K562 (cell line): ENCODE data around the gene PAQR7. TPM values are rescaled to one million over a fixed set of nuclear protein-coding genes. Genes with fewer than 3 reads are reported as not detected.

Experiments used
- ATAC-seq: fragments of 200-7000 bp; cut with Tn5 transposase; 3 replicates; pipeline ENCODE4 v1.9.1; 2020; ENCODE audit warnings: moderate library complexity
- BruUV-seq: library from RNA; stranded (reverse); fragments of 400-500 nt; replicated peaks from 2 replicates; lab custom pipeline; 2021; lab: Mats Ljungman, UMichigan
- CTCF ChIA-PET: fragments of 300-600 bp; formaldehyde crosslinking; extraction: SDS; loops from one replicate; lab custom pipeline; 2021; ENCODE audit warnings: low intra/inter-chr PET ratio; lab: Yijun Ruan, JAX
- POLR2A ChIA-PET: fragments of 300-600, 350-650 bp; sonication (Branson Sonifier 250); formaldehyde crosslinking; extraction: SDS; loops from one replicate; lab custom pipeline; 2021; ENCODE audit warnings: antibody characterized with exemption, inconsistent platforms; lab: Yijun Ruan, JAX
- DNase-seq, 4 experiments: peaks; one replicate each; pipeline versions ENCODE4 v3.0.0 to v3.0.0-alpha.2; 2011 to 2018; ENCODE audit warnings: low spot score in 3 of 4, mixed read lengths in 3 of 4; ENCODE audit errors: extremely low read depth in 1 of 4
- FAIRE-seq: peaks from 2 replicates; lab custom pipeline; 2011; peaks lifted over from hg19 to GRCh38; lab: Jason Lieb, UNC
- H2AFZ ChIP-seq: 2 replicates; pipeline ENCODE4 v1.6.0; 2011; ENCODE audit warnings: low read depth, low read length, control low read depth, inconsistent platforms
- H3K27ac ChIP-seq: fragments of 200-600 bp; 3 replicates; pipeline ENCODE4 v1.8.0; 2011; ENCODE audit warnings: low read depth, mild to moderate bottlenecking, control low read depth, inconsistent platforms, low read length, moderate library complexity, mixed read lengths; ENCODE audit errors: extremely low read depth
- H3K27me3 ChIP-seq, 2 experiments: fragments of 300-600 bp in 1 of 2; 2 replicates in 1 of 2; 3 replicates in 1 of 2; pipeline versions ENCODE4 v1.6.0 to v1.8.0; 2011; ENCODE audit warnings: inconsistent platforms in 2 of 2, low read length in 2 of 2, mild to moderate bottlenecking in 1 of 2, mixed read lengths in 1 of 2, moderate library complexity in 1 of 2; ENCODE audit not compliant: control insufficient read depth in 2 of 2, insufficient read depth in 2 of 2
- H3K36me3 ChIP-seq: fragments of 300-600 bp; 3 replicates; pipeline ENCODE4 v1.8.0; 2011; ENCODE audit warnings: mild to moderate bottlenecking, low read length, inconsistent platforms; ENCODE audit not compliant: control insufficient read depth, insufficient read depth
- H3K4me1 ChIP-seq, 2 experiments: fragments of 200-600 bp in 1 of 2; replicated peaks in 1 of 2; 2 replicates in 1 of 2; 3 replicates in 1 of 2; pipeline versions ENCODE4 v1.5.1 to v1.8.0; 2011; ENCODE audit warnings: inconsistent platforms in 2 of 2, low read length in 2 of 2, mild to moderate bottlenecking in 1 of 2, mixed read lengths in 1 of 2, moderate library complexity in 1 of 2; ENCODE audit not compliant: control insufficient read depth in 2 of 2, insufficient read depth in 2 of 2
- H3K4me2 ChIP-seq: 2 replicates; pipeline ENCODE4 v1.6.1; 2011; ENCODE audit warnings: low read length, control low read depth, inconsistent platforms, mixed read lengths; ENCODE audit not compliant: insufficient read depth
- H3K4me3 ChIP-seq: fragments of 200-600 bp; sonication (generic), shearing (Covaris generic); 2 replicates; pipeline ENCODE4 v1.5.1; 2016; ENCODE audit warnings: control low read depth, inconsistent platforms
- H3K79me2 ChIP-seq: fragments of 200-600 bp; 3 replicates; pipeline ENCODE4 v1.8.0; 2011; ENCODE audit warnings: low read length, inconsistent platforms; ENCODE audit not compliant: control insufficient read depth, insufficient read depth
- H3K9ac ChIP-seq, 2 experiments: 2 replicates each; pipeline versions ENCODE4 v1.6.0 to v1.6.1; 2011; ENCODE audit warnings: low read depth in 2 of 2, low read length in 2 of 2, control low read depth in 1 of 2, inconsistent platforms in 1 of 2, mild to moderate bottlenecking in 1 of 2, mixed read lengths in 1 of 2; ENCODE audit not compliant: insufficient read depth in 1 of 2
- H3K9me1 ChIP-seq: one replicate; pipeline ENCODE4 v1.6.0; 2011; ENCODE audit warnings: inconsistent platforms, mild to moderate bottlenecking, low read length, moderate library complexity; ENCODE audit not compliant: control insufficient read depth, insufficient read depth
- H3K9me3 ChIP-seq: replicated peaks from 2 replicates; pipeline ENCODE4 v1.5.1; 2011; ENCODE audit warnings: low read depth, low read length, inconsistent platforms; ENCODE audit not compliant: control insufficient read depth, insufficient read depth
- H4K20me1 ChIP-seq: replicated peaks from 2 replicates; pipeline ENCODE4 v1.6.1; 2011; ENCODE audit warnings: low read length, inconsistent platforms, mixed read lengths; ENCODE audit not compliant: control insufficient read depth, insufficient read depth
- ARID4B ChIP-seq: sonication (generic); formaldehyde crosslinking; IDR thresholded peaks from 2 replicates; pipeline ENCODE4 v1.8.0; 2022; ENCODE audit warnings: mild to moderate bottlenecking, missing genetic modification reagents
- CHD4 ChIP-seq: fragments of 200-600 bp; sonication (generic); IDR thresholded peaks from 3 replicates; pipeline ENCODE4 v1.6.1; 2012; ENCODE audit warnings: low read depth, mild to moderate bottlenecking, mixed read lengths, low read length, inconsistent platforms; ENCODE audit not compliant: insufficient read depth, insufficient replicate concordance, poor library complexity, severe bottlenecking
- DACH1 ChIP-seq: fragments of 450-650 bp; IDR thresholded peaks from 2 replicates; pipeline ENCODE4 v1.6.1; 2018; ENCODE audit not compliant: partially characterized antibody
- E2F1 ChIP-seq: sonication (generic); formaldehyde crosslinking; IDR thresholded peaks from 2 replicates; pipeline ENCODE4 v1.8.1; 2023; ENCODE audit warnings: mild to moderate bottlenecking, missing genetic modification reagents, moderate library complexity
- HDAC2 ChIP-seq: fragments of 450-650 bp; IDR thresholded peaks from 2 replicates; pipeline ENCODE4 v1.6.1; 2016; ENCODE audit warnings: mild to moderate bottlenecking
- KDM1A ChIP-seq, 2 experiments: fragments of 450-650 bp; IDR thresholded peaks; 2 replicates each; pipeline ENCODE4 v1.6.1; 2016; ENCODE audit warnings: mild to moderate bottlenecking in 2 of 2
- NFATC3 ChIP-seq: fragments of 450-650 bp; IDR thresholded peaks from 2 replicates; pipeline ENCODE4 v1.6.1; 2017; ENCODE audit warnings: mild to moderate bottlenecking
- NR3C1 ChIP-seq: sonication (generic); formaldehyde crosslinking; IDR thresholded peaks from 2 replicates; pipeline ENCODE4 v1.8.1; 2022; ENCODE audit warnings: missing genetic modification reagents
- PRPF4 ChIP-seq: fragments of 200-400 bp; formaldehyde crosslinking; IDR thresholded peaks from one replicate; pipeline ENCODE4 v1.6.1; 2017; ENCODE audit warnings: low read length, low read depth, mild to moderate bottlenecking; ENCODE audit not compliant: insufficient read depth, poor library complexity, severe bottlenecking
- SMARCA5 ChIP-seq: fragments of 450-650 bp; IDR thresholded peaks from 2 replicates; pipeline ENCODE4 v1.6.1; 2016
- ZFP36 ChIP-seq: fragments of 150-350 bp; IDR thresholded peaks from 2 replicates; pipeline ENCODE4 v1.6.1; 2018; ENCODE audit warnings: low read length, low read depth; ENCODE audit not compliant: partially characterized antibody
- ZMIZ1 ChIP-seq, 2 experiments: fragments of 150-350 bp in 1 of 2; IDR thresholded peaks; 2 replicates each; pipeline ENCODE4 v1.6.1; 2012 to 2016; ENCODE audit warnings: low read depth in 2 of 2, low read length in 2 of 2, mild to moderate bottlenecking in 1 of 2, moderate library complexity in 1 of 2
- WGBS: fragments of 100-300 bp; shearing (Covaris generic); methylation state at CpG from one replicate; pipeline ENCODE4 v1.1.6; 2016; ENCODE audit warnings: low coverage, mixed read lengths; ENCODE audit not compliant: insufficient coverage; ENCODE audit errors: missing lambda C conversion rate; 5-methylcytosine and 5-hydroxymethylcytosine counted together
- in situ Hi-C: fragments of 300-500 bp; cut with MboI; formaldehyde crosslinking; loops from 4 replicates; pipeline ENCODE4 v1.15.0; 2018; ENCODE audit warnings: inconsistent platforms, mixed read lengths
- intact Hi-C: fragments of 100-400 bp; cut with micrococcal nuclease; formaldehyde crosslinking; loops from 2 replicates; pipeline ENCODE4 v1.14.2; 2022
- polyA plus RNA-seq, 8 experiments: library from polyadenylated mRNA; depleted of rRNA in 4 of 8; stranded (reverse) in 5 of 8; unstranded in 3 of 8; fragments of >200 nt; fragmentation: Nextera tagmentation in 2 of 8; fragmentation: Illumina TruSeq in 1 of 8; extraction: Ambion mirVana in 2 of 8; extraction: Trizol in 1 of 8; gene quantifications; 2 replicates each; pipeline versions ENCODE4 v1.2.1 to v1.2.3, GENCODE V29; 2011 to 2014; ENCODE audit warnings: inconsistent platforms in 1 of 8, missing spikeins in 1 of 8
- total RNA-seq, 7 experiments: library from RNA; depleted of rRNA in 6 of 7; stranded (reverse); fragments of >200 nt in 6 of 7; fragmentation: Illumina TruSeq in 2 of 7; extraction: Trizol in 2 of 7; gene quantifications; 2 replicates each; pipeline versions ENCODE4 v1.2.1 to v1.2.3, GENCODE V29; 2011 to 2021; ENCODE audit warnings: low replicate concordance in 1 of 7

Gene PAQR7
- total and polyA plus RNA-seq, 9 of the 15 experiments (the other 6 are each of a cell fraction or from before 2014, with no cell fraction given), result 1.1 to 5.2 (median 2.6) TPM

GRCh38 chr1:25871704-25872494, 3.6 kb downstream of the PAQR7 start:
- peak overlapping the region; percentile 52; the same call in 1 of the 2 replicates for H2AFZ ChIP-seq
- peak overlapping the region; percentile 7; the same call in 1 of the 2 replicates for H3K4me2 ChIP-seq
- H4K20me1 ChIP-seq, result no peaks in the 10 kb centered on the region
- H3K27me3 ChIP-seq, result no peaks in the 10 kb centered on the region
- H3K4me1 ChIP-seq, result peaks cover 42 to 45% of the 10 kb centered on the region in 2 experiments
- H3K9me1 ChIP-seq, result no peaks in the 10 kb centered on the region
- FAIRE-seq (no peak), ATAC-seq (no peak), DNase-seq (no peak)
- POLR2A ChIA-PET, result interaction anchor here (0.6 to 1.5 kb wide), 4 partner anchors 8 to 1228 kb away, joined by 4 to 6 read pairs (median 4); partner anchors contain the start of gene SRRM1
- H3K4me3 ChIP-seq, result no peak overlapping the region
- in situ Hi-C loops, result no loop called here
- no peaks in the 10 kb centered on the region for H3K36me3 ChIP-seq
- H3K9me3 ChIP-seq, result no peaks in the 10 kb centered on the region
- no TSS peak for BruUV-seq
- no peak overlapping the region; the same call in 2 of the 3 replicates for H3K27ac ChIP-seq
- intact Hi-C loops, result no loop called here
- peaks cover 10% of the 10 kb centered on the region; the same call in 2 of the 3 replicates for H3K79me2 ChIP-seq
- 83% methylated on average over 9 of the region's 9 CpGs for WGBS
- peak overlapping the region; percentile 19 to 72; a peak in 2 of 4 replicates for H3K9ac ChIP-seq
- CTCF ChIA-PET, result no interaction called here
- TF ChIP-seq PRPF4 (no peak), KDM1A (IDR thresholded peaks at IDR 0.05) (peak; percentile 76 to 92), NR3C1 (CRISPR knock-in tag) (no peak), HDAC2 (peak; percentile 85), DACH1 (peak; percentile 35), SMARCA5 (0 out of 2 replicates have a peak, but pooled peaks have one; percentile 40), CHD4 (peak; percentile 38), ARID4B (no peak), ZMIZ1 (IDR thresholded peaks at IDR 0.05; ENCODE audit: low read depth in 2 of 2, low read length in 2 of 2) (no peak), E2F1 (CRISPR knock-in tag) (no peak), NFATC3 (no peak), ZFP36 (peak; percentile 92)
